ENCODE data around the gene NUP210.

NUP210 gene

GRCh38 chr3:13427662-13428603 lies 7.8 kb upstream of the NUP210 start:
- H3K4me3 ChIP-seq (ENCODE audit: low read length), result no peak overlapping the region
- no peak for DNase-seq (ENCODE audit: low read depth)
- TF ChIP-seq, protein P1, sequence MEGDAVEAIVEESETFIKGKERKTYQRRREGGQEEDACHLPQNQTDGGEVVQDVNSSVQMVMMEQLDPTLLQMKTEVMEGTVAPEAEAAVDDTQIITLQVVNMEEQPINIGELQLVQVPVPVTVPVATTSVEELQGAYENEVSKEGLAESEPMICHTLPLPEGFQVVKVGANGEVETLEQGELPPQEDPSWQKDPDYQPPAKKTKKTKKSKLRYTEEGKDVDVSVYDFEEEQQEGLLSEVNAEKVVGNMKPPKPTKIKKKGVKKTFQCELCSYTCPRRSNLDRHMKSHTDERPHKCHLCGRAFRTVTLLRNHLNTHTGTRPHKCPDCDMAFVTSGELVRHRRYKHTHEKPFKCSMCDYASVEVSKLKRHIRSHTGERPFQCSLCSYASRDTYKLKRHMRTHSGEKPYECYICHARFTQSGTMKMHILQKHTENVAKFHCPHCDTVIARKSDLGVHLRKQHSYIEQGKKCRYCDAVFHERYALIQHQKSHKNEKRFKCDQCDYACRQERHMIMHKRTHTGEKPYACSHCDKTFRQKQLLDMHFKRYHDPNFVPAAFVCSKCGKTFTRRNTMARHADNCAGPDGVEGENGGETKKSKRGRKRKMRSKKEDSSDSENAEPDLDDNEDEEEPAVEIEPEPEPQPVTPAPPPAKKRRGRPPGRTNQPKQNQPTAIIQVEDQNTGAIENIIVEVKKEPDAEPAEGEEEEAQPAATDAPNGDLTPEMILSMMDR (conservative IDR thresholded peaks at IDR 0.05; ENCODE audit: low read length), result no peak

- DNase-seq (ENCODE audit: low read depth), result no peak
- no peak overlapping the region for H3K4me3 ChIP-seq (ENCODE audit: low read length)
- TF ChIP-seq, protein P1 (conservative IDR thresholded peaks at IDR 0.05; ENCODE audit: low read length), result no peak
Observed at GRCh38 chr3:13426591-13426990, 6.5 kb upstream of the NUP210 start.

GRCh38 chr3:13425689-13426088 lies 5.6 kb upstream of the NUP210 start:
- DNase-seq (ENCODE audit: low read depth), result no peak
- H3K4me3 ChIP-seq (ENCODE audit: low read length), result no peak overlapping the region
- TF ChIP-seq, protein P1 (conservative IDR thresholded peaks at IDR 0.05; ENCODE audit: low read length), result no peak

DNA sequence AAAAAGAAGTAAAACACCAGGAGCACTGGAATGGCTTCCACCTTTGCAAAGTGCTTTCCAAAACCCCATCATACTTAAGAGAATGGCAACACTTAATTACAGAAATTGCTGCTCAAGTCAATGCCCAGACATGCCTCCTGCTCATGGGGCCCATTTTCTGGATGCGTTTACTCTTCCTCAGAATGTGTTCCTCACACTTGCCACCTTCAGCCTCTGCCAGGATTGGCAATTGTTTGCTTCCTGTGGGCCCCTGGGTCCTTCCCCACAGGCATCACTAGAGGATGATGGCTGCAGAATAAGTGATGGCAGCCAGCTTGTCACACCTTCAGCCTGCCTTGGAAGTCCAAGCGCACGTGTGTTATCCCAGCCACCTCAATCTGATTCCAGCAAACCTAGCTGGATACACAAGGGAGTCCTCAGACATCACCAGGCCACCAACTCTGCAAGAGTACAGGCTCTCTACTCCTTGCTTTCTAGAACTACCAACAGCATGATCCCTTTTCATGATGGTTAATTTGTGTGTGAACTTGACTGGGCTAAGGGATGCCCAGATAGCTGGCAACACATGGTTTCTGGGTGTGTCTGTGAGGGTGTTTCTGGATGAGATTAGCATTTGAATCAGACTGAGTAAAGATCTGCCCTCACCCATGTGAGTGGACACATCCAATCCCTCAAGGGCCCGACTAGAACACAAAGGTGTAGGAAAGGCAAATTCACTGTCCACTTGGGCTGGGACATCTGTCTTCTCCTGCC lies 4.9 kb upstream of the NUP210 start:
- TF ChIP-seq, protein P1 (conservative IDR thresholded peaks at IDR 0.05; ENCODE audit: low read length), result no peak
- no peak for DNase-seq (ENCODE audit: low read depth)
- H3K4me3 ChIP-seq (ENCODE audit: low read length), result no peak overlapping the region

DNA sequence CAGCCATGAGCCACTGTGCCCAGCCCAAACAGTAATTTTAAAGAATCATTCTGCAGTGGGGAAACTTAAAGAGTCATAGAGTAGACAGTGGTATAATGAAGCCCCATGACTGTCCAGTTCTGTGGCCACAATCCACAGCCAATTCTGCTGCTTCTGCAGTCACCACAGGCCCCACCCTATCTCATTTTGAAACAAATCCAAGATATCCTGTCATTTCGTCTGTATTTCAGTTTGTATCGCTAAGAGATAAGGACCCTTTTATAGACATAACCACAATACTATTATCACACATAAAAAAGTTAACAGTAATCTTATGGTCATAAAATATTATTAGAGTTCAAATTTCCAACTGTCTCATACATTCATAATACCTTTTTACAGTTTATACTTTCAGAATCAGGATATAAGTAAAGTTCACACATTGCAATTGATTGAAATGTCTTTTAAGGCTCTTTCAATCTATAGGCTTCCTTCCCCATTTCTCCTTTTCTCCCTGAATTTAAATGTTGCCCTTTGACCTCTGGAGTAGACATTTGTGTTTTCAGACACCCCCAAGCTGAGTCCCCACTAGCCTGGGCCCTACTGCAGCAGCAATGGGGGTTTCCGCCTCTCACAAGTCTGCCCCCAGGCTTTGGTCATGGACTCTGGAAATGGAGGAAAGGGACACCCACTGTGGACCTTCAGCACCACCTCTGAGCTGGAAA lies 4.2 kb upstream of the NUP210 start:
- no peak overlapping the region for H3K4me3 ChIP-seq (ENCODE audit: low read length)

More for the DNA sequence above, 4.2 kb upstream of the NUP210 start:
- TF ChIP-seq, protein P1 (conservative IDR thresholded peaks at IDR 0.05; ENCODE audit: low read length), result no peak
- DNase-seq (ENCODE audit: low read depth), result no peak

All from AG10803 (cell line).